WERI-Rb-1 (cell line): ENCODE results near the gene NPAS3.

ENCODE experiments used
- DNase-seq: peaks from one replicate; pipeline ENCODE4 v3.0.0-alpha.2; 2020
- H3K27ac ChIP-seq: fragments of 250-450 bp; sonication (Bioruptor Pico); 2 replicates; pipeline ENCODE4 v1.5.1; 2020; ENCODE audit warnings: mild to moderate bottlenecking, moderate library complexity
- H3K27me3 ChIP-seq: fragments of 250-450 bp; sonication (Bioruptor Pico); 2 replicates; pipeline ENCODE4 v1.5.1; 2021; ENCODE audit warnings: mild to moderate bottlenecking, low read depth, moderate library complexity; ENCODE audit not compliant: insufficient read depth, severe bottlenecking
- H3K36me3 ChIP-seq: fragments of 250-450 bp; sonication (Bioruptor Pico); 2 replicates; pipeline ENCODE4 v1.5.1; 2020; ENCODE audit warnings: mild to moderate bottlenecking, moderate library complexity
- H3K4me3 ChIP-seq: 2 replicates; pipeline ENCODE4 v1.5.1; 2011; ENCODE audit warnings: low read depth, mild to moderate bottlenecking, control low read depth, low read length
- H3K9me3 ChIP-seq: fragments of 250-450 bp; sonication (Bioruptor Pico); 2 replicates; pipeline ENCODE4 v1.5.1; 2021; ENCODE audit warnings: mild to moderate bottlenecking, moderate library complexity; ENCODE audit not compliant: severe bottlenecking
- TF ChIP-seq, protein P1 (sequence below): IDR thresholded peaks from 2 replicates; pipeline ENCODE4 v1.5.1; 2011; ENCODE audit warnings: low read depth, mild to moderate bottlenecking, control low read depth, inconsistent platforms, low read length

Gene NPAS3

DNA sequence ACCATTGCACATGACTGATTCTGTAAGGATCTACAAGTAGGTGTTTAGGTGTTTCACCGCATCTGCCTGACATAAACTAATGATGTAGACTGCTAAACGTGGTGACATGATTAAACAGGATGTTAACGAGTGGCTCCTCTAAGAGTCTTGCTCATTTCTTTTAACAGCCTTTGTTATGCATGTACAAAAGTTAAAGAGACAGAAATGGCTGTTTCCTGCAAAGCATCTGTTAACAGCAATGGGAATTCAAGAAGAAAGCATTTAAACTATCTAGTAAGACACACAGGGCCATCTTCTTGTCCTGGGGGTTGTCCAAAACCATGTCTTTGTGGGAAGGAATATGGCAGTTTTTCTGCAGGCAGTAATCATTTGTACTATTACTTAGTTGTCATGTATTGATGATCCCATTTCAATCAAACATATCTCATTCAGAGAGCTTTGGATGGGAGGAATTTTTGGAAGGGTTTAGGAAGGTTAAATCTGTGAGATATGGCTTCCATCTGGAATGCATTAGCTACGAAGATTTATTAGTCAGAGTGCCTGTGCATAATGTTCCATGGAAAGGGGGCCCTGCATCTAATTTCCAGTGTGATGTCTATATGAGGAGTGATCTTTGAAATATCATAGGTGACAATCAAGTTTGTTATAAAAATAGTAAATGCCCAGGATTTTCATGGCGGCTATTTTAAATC is 517.1 kb downstream of the NPAS3 start:
- no peaks in the 10 kb centered on the region for H3K9me3 ChIP-seq
- no peak overlapping the region for H3K27ac ChIP-seq
- H3K27me3 ChIP-seq = no peaks in the 10 kb centered on the region
- DNase-seq = no peak
- TF ChIP-seq, protein P1, sequence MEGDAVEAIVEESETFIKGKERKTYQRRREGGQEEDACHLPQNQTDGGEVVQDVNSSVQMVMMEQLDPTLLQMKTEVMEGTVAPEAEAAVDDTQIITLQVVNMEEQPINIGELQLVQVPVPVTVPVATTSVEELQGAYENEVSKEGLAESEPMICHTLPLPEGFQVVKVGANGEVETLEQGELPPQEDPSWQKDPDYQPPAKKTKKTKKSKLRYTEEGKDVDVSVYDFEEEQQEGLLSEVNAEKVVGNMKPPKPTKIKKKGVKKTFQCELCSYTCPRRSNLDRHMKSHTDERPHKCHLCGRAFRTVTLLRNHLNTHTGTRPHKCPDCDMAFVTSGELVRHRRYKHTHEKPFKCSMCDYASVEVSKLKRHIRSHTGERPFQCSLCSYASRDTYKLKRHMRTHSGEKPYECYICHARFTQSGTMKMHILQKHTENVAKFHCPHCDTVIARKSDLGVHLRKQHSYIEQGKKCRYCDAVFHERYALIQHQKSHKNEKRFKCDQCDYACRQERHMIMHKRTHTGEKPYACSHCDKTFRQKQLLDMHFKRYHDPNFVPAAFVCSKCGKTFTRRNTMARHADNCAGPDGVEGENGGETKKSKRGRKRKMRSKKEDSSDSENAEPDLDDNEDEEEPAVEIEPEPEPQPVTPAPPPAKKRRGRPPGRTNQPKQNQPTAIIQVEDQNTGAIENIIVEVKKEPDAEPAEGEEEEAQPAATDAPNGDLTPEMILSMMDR = no peak
- H3K36me3 ChIP-seq = no peaks in the 10 kb centered on the region
- H3K4me3 ChIP-seq = no peak overlapping the region

DNA sequence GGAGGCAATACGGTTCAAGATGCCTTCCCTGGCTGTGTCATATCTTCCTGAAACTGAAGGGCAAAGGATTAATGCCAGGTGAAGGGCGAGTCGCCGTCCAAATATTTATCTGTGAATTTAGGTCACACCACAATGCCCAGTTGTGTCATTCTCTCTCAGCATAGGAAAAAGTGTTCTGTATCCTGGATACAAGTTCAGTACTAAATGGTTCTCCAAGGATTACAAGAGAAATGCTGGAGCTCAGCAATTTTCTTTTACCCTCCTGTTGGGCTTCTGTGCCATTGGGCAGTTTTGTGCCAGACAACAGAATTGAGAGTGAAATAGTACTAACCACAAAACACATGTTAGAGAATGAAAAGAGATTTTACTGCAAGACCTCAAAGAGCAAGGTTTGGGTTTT is 518.3 kb downstream of the NPAS3 start:
- H3K9me3 ChIP-seq = no peaks in the 10 kb centered on the region
- TF ChIP-seq, protein P1 = no peak
- no peaks in the 10 kb centered on the region for H3K27me3 ChIP-seq
- H3K27ac ChIP-seq = no peak overlapping the region
- DNase-seq = no peak
- H3K36me3 ChIP-seq = no peaks in the 10 kb centered on the region
- H3K4me3 ChIP-seq = no peak overlapping the region

DNA sequence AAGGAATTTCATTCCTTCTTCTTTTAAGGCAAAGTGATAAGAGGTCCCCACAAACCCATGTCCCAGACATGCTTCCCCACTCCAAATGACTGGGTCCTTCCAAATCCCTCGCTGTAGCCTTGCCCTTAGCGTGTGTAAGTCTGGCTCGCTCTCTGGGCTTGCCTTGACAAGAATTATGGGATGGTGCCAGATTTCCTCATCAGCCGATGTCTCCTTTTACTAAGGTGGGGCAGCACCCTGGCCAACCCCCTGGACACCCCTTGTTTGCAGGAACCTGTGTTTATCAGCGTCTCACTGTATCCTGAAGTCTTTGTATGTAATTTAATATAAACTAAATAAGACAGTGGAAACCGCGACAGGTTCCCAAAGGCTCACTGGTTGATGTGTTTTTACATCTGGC is 518.9 kb downstream of the NPAS3 start:
- Histone ChIP-seq H3K27ac (no peak overlapping the region), H3K36me3 (no peaks in the 10 kb centered on the region), H3K9me3 (no peaks in the 10 kb centered on the region), H3K27me3 (no peaks in the 10 kb centered on the region), H3K4me3 (no peak overlapping the region)
- DNase-seq = no peak
- TF ChIP-seq, protein P1 = no peak

DNA sequence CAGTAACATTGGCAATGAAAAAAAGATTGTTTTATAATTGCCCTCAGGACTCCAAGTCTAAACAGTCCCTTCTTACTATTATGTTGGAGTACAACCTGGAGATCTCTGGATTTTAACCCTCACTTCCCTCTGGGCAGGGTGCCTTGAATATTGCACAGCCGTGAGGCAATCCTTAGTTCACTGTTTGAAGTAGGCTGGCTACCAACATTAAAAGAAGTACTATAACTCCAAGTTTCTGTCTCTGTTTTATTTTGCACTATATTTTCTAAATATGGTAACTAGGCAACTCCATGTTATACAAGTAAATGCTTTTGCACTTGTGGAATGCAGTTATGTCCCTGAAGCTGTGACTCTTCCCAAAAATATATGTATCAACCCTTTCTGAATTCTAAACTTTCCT is 521.5 kb downstream of the NPAS3 start:
- H3K27ac ChIP-seq = no peak overlapping the region
- H3K4me3 ChIP-seq = no peak overlapping the region
- H3K27me3 ChIP-seq = no peaks in the 10 kb centered on the region
- DNase-seq = no peak
- no peaks in the 10 kb centered on the region for H3K36me3 ChIP-seq
- TF ChIP-seq, protein P1 = no peak
- H3K9me3 ChIP-seq = no peaks in the 10 kb centered on the region

DNA sequence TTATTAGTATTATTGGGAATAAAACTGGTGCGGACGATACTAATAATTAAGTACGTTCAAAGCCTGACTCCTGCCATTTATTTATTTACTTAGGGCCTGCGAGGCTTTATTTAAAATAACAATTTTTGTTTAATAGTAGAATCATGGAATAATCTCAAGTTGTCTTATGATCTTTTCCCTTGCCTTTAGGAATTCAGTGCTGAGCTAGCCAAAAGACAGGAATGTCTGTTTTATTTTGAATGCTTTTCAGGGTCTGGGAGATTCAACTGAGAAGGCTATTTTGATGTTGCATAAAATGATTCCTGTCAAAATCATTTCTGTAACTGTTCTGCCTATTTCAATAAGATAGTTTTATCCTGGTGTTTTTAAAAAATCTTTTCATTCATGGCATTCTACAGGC is 522.4 kb downstream of the NPAS3 start:
- Histone ChIP-seq H3K9me3 (no peaks in the 10 kb centered on the region), H3K27ac (no peak overlapping the region), H3K27me3 (no peaks in the 10 kb centered on the region), H3K36me3 (no peaks in the 10 kb centered on the region), H3K4me3 (no peak overlapping the region)
- DNase-seq = no peak
- TF ChIP-seq, protein P1 = no peak

DNA sequence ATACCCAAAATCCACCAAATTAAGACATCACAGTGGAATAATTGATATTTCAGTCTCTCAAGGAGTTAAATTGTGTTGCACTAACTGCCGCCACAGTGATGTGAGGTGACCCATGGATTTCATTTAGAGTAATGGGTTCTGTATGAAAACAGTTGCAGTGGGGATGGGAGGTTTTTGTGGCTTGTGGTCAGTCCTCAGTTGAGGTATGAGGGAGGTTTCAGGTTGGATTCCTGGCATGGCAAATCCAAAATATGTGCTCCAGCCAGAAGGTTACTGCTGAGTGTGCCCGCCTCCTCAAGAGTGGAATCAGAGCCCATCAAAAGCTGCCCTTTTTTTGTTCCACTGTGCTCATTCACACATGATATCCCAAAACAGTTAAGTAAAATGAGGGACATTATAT is 525.1 kb downstream of the NPAS3 start:
- no peak for DNase-seq
- H3K4me3 ChIP-seq = no peak overlapping the region

More for the DNA sequence above, 525.1 kb downstream of the NPAS3 start:
- TF ChIP-seq, protein P1 = no peak
- H3K27ac ChIP-seq = no peak overlapping the region
- H3K9me3 ChIP-seq = no peaks in the 10 kb centered on the region
- no peaks in the 10 kb centered on the region for H3K27me3 ChIP-seq
- no peaks in the 10 kb centered on the region for H3K36me3 ChIP-seq
